Astrocyte (in vitro differentiated cells and primary cell): ENCODE data around the gene KCNQ1. TPM values are rescaled to one million over a fixed set of nuclear protein-coding genes. Genes with fewer than 3 reads are reported as not detected.

Source experiments
- DNase-seq: peaks from one replicate; pipeline ENCODE4 v3.0.0-alpha.2; 2010; ENCODE audit warnings: low read depth
- FAIRE-seq: peaks from 2 replicates; lab custom pipeline; 2011; peaks lifted over from hg19 to GRCh38; lab: Jason Lieb, UNC
- H2AFZ ChIP-seq: 2 replicates; pipeline ENCODE4 v1.6.0; 2012; ENCODE audit warnings: low read depth, low read length, inconsistent platforms
- H3K27ac ChIP-seq: 2 replicates; pipeline ENCODE4 v1.5.1; 2011; ENCODE audit warnings: low read depth, low read length, inconsistent platforms
- H3K27me3 ChIP-seq: 2 replicates; pipeline ENCODE4 v1.6.0; 2011; ENCODE audit warnings: low read length, inconsistent platforms; ENCODE audit not compliant: insufficient read depth
- H3K36me3 ChIP-seq: 2 replicates; pipeline ENCODE4 v1.5.1; 2011; ENCODE audit warnings: low read length, inconsistent platforms; ENCODE audit not compliant: insufficient read depth
- H3K4me1 ChIP-seq: 2 replicates; pipeline ENCODE4 v1.5.1; 2011; ENCODE audit warnings: low read length, inconsistent platforms; ENCODE audit not compliant: insufficient read depth
- H3K4me2 ChIP-seq: 2 replicates; pipeline ENCODE4 v1.6.0; 2012; ENCODE audit warnings: low read length, inconsistent platforms
- H3K4me3 ChIP-seq: 2 replicates; pipeline ENCODE4 v1.5.1; 2011; ENCODE audit warnings: low read depth, mild to moderate bottlenecking, low read length, inconsistent platforms; ENCODE audit not compliant: insufficient read depth
- H3K79me2 ChIP-seq: 2 replicates; pipeline ENCODE4 v1.6.0; 2012; ENCODE audit warnings: mild to moderate bottlenecking, low read length, inconsistent platforms; ENCODE audit not compliant: insufficient read depth
- H3K9ac ChIP-seq: 2 replicates; pipeline ENCODE4 v1.6.0; 2012; ENCODE audit warnings: mild to moderate bottlenecking, low read length, inconsistent platforms
- H3K9me3 ChIP-seq: 2 replicates; pipeline ENCODE4 v1.5.1; 2012; ENCODE audit warnings: low read depth, mild to moderate bottlenecking, low read length, inconsistent platforms; ENCODE audit not compliant: insufficient read depth
- H4K20me1 ChIP-seq: 2 replicates; pipeline ENCODE4 v1.6.0; 2012; ENCODE audit warnings: low read length, inconsistent platforms; ENCODE audit not compliant: insufficient read depth
- H3K27ac Mint-ChIP-seq: one replicate; pipeline ENCODE4 v1.8.0; 2021; ENCODE audit warnings: mild to moderate bottlenecking, mixed read lengths; ENCODE audit not compliant: unreplicated experiment
- H3K27me3 Mint-ChIP-seq: one replicate; pipeline ENCODE4 v1.8.0; 2021; ENCODE audit warnings: low read depth, mixed read lengths; ENCODE audit not compliant: unreplicated experiment
- H3K36me3 Mint-ChIP-seq: one replicate; pipeline ENCODE4 v1.8.0; 2021; ENCODE audit warnings: low read depth, mixed read lengths; ENCODE audit not compliant: unreplicated experiment
- H3K4me1 Mint-ChIP-seq: one replicate; pipeline ENCODE4 v1.8.0; 2021; ENCODE audit warnings: low read depth, mixed read lengths; ENCODE audit not compliant: unreplicated experiment
- H3K4me3 Mint-ChIP-seq: one replicate; pipeline ENCODE4 v1.8.0; 2021; ENCODE audit warnings: mild to moderate bottlenecking, moderate library complexity, mixed read lengths; ENCODE audit not compliant: unreplicated experiment
- H3K9me3 Mint-ChIP-seq: one replicate; pipeline ENCODE4 v1.8.0; 2021; ENCODE audit warnings: mild to moderate bottlenecking, mixed read lengths; ENCODE audit not compliant: unreplicated experiment
- CTCF ChIP-seq: IDR thresholded peaks from 2 replicates; pipeline ENCODE4 v1.5.1; 2011; ENCODE audit warnings: low read depth, mild to moderate bottlenecking, inconsistent platforms, low read length, moderate library complexity; ENCODE audit not compliant: insufficient read depth
- EZH2 ChIP-seq: IDR thresholded peaks from 2 replicates; pipeline ENCODE4 v1.6.1; 2012; ENCODE audit warnings: mild to moderate bottlenecking, low read length, inconsistent platforms; ENCODE audit not compliant: insufficient read depth
- total RNA-seq: library from RNA; stranded (reverse); gene quantifications from 2 replicates; pipeline ENCODE4 v1.2.1, GENCODE V29; 2021

The KCNQ1 gene
- total RNA-seq, 1 donor from 2014 or later, result not detected

GRCh38 chr11:2540223-2540991, 95.6 kb downstream of the KCNQ1 start:
- no peak for TF ChIP-seq CTCF
- no peak for TF ChIP-seq EZH2
- H3K4me3 ChIP-seq, result no peak overlapping the region
- H3K36me3 ChIP-seq, result no peaks in the 10 kb centered on the region
- H3K79me2 ChIP-seq, result no peaks in the 10 kb centered on the region
- H3K9ac ChIP-seq, result no peak overlapping the region
- no peak for DNase-seq
- peaks cover 9% of the 10 kb centered on the region for H3K27me3 ChIP-seq
- H3K4me3 Mint-ChIP-seq, result no peak overlapping the region
- no peak overlapping the region for H2AFZ ChIP-seq
- no peaks in the 10 kb centered on the region for H3K4me1 ChIP-seq
- H3K4me1 Mint-ChIP-seq, result no peaks in the 10 kb centered on the region
- H4K20me1 ChIP-seq, result no peaks in the 10 kb centered on the region
- H3K9me3 Mint-ChIP-seq, result no peaks in the 10 kb centered on the region
- H3K9me3 ChIP-seq, result no peaks in the 10 kb centered on the region
- FAIRE-seq, result no peak
- no peaks in the 10 kb centered on the region for H3K36me3 Mint-ChIP-seq
- H3K4me2 ChIP-seq, result no peak overlapping the region
- H3K27ac Mint-ChIP-seq, result no peak overlapping the region
- H3K27ac ChIP-seq, result no peak overlapping the region
- H3K27me3 Mint-ChIP-seq, result peaks cover 58% of the 10 kb centered on the region

GRCh38 chr11:2540992-2541680, 96.3 kb downstream of the KCNQ1 start:
- H3K27me3 Mint-ChIP-seq, result peaks cover 59% of the 10 kb centered on the region
- TF ChIP-seq CTCF (no peak), EZH2 (no peak)
- Histone ChIP-seq H3K9ac (no peak overlapping the region), H3K36me3 (no peaks in the 10 kb centered on the region), H3K4me3 (no peak overlapping the region), H3K27ac (no peak overlapping the region), H4K20me1 (no peaks in the 10 kb centered on the region), H3K4me1 (no peaks in the 10 kb centered on the region), H3K79me2 (no peaks in the 10 kb centered on the region), H3K27me3 (peaks cover 9% of the 10 kb centered on the region), H3K9me3 (no peaks in the 10 kb centered on the region), H2AFZ (no peak overlapping the region), H3K4me2 (no peak overlapping the region)
- FAIRE-seq (no peak), DNase-seq (no peak)
- no peaks in the 10 kb centered on the region for H3K9me3 Mint-ChIP-seq
- no peak overlapping the region for H3K27ac Mint-ChIP-seq
- no peaks in the 10 kb centered on the region for H3K36me3 Mint-ChIP-seq
- no peak overlapping the region for H3K4me3 Mint-ChIP-seq
- H3K4me1 Mint-ChIP-seq, result no peaks in the 10 kb centered on the region

- TF ChIP-seq CTCF (no peak), EZH2 (no peak)
- Mint-ChIP-seq H3K9me3 (no peaks in the 10 kb centered on the region), H3K36me3 (no peaks in the 10 kb centered on the region), H3K27ac (no peak overlapping the region), H3K4me3 (no peak overlapping the region), H3K4me1 (no peaks in the 10 kb centered on the region), H3K27me3 (peaks cover 63% of the 10 kb centered on the region)
- no peaks in the 10 kb centered on the region for H3K79me2 ChIP-seq
- DNase-seq (no peak), FAIRE-seq (no peak)
- H3K36me3 ChIP-seq, result no peaks in the 10 kb centered on the region
- H3K9me3 ChIP-seq, result no peaks in the 10 kb centered on the region
- H3K9ac ChIP-seq, result no peak overlapping the region
- H4K20me1 ChIP-seq, result no peaks in the 10 kb centered on the region
- no peak overlapping the region for H3K4me3 ChIP-seq
- no peak overlapping the region for H2AFZ ChIP-seq
- no peak overlapping the region for H3K27ac ChIP-seq
- no peak overlapping the region for H3K4me2 ChIP-seq
- H3K27me3 ChIP-seq, result peaks cover 12% of the 10 kb centered on the region
- H3K4me1 ChIP-seq, result no peaks in the 10 kb centered on the region
Measured at GRCh38 chr11:2541881-2542361, 97.1 kb downstream of the KCNQ1 start.
